ENCODE results near the gene BAMBI.

BAMBI gene

DNA sequence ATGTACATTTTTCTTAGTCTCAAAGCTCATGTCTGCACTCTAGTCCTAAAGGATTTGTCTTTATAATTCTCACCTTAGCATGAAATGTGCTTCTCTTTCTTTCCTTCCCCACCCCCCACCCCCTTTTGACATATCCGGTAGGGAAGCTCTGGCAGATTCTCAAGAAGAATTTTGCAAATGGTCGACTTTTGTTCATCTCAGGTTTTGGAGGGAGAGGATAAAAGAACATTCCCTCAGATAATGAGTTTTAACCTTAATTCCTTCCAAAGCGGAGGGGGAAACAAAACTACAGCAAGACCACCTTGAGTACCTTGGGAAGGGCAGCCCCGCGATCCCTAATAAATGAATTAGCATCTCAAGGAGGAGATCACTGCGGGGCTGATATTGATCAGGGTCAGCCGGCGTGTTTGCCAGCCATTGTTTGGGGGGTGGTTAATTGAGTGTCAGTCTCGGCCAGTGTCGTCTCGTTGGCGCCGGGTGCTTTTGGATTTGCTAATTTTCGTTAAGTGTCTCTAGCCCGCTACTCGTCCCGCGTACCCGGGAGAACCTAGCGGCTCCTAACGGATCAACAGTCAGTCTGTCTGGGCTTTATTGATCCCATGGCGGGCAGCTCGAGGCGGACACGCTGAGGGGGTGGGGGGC, 874 bp upstream of the BAMBI start:
- DNase-seq = no peak

- no peak for DNase-seq
Measured at GRCh38 chr10:28677888-28678686, 766 bp downstream of the BAMBI start.

DNA sequence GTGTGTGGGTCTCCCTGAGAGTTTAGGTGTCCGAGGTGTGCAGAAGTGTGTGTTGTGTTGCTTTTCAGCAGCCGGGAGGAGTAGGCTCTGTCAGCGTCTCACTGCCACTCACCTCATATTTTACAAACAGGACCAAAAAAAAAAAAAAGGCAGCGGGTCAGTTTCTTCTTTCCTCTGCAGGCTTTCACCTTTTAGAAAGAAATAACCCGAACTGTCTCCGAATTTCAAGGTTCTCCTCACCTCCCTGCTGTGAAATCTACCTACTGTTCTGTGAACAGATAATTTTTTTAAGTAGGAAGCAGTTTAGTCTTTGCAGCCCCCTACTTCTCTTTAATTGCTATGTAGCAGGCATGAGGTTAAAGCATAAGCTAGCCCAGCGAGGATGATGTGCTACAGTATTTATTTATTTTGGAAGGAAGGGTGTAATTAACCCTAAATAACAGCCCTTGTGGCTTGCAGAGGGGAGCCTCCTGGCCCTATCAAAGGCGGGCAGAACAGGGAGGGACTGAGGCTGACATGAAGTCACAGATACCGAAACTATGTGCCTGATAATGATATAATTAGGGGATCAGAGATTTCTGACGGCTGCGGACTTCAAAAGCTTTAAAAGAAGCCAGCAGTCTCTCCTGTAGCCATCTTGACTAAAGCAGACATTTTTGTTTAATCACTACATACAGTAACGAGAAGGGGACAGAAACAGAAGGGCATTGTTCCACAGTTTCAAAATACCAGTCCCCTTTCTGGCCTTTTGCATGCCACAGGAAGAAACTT, 1.6 kb downstream of the BAMBI start:
- DNase-seq = no peak

DNA sequence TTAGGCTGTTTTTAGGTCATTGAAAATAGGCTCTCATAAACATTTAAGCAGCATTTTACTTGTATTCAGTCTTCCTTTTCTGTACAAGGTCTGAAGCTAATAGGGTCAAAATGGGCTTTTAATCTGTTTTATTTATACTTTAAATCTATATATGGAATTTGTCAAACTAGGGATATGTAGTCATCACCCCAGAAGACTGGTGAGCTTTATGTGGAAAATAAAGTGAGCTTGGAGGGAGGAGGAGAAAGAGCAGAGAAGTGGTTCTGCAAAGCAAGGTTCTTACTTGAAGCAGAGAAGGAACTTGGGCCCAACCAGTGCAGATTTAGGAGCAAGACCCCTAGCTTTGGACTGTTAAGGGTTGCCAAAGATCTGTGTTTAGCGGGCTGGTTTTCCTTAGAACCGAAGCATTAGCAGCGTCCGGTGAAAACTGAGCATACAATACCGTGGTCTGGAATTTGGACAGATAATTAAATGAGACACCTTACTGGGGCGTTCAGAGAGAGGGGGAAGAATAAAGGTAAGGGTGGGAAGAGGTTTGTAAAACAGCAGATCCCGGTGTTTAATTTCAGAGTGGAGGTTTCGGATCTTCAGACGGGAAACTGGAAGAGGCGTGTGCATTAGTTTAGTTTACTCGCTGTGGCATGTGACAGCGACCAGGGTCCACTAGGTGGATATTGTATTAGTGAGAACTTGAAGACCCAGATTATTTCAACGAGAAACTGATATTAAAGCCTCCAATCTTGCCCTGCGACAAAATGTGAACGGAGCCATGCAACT, 2.4 kb downstream of the BAMBI start:
- DNase-seq = no peak

- no peak for DNase-seq
Measured at GRCh38 chr10:28680358-28680752, 3.0 kb downstream of the BAMBI start.

- no peak for DNase-seq
Measured at GRCh38 chr10:28681291-28681763, 4.0 kb downstream of the BAMBI start.

DNA sequence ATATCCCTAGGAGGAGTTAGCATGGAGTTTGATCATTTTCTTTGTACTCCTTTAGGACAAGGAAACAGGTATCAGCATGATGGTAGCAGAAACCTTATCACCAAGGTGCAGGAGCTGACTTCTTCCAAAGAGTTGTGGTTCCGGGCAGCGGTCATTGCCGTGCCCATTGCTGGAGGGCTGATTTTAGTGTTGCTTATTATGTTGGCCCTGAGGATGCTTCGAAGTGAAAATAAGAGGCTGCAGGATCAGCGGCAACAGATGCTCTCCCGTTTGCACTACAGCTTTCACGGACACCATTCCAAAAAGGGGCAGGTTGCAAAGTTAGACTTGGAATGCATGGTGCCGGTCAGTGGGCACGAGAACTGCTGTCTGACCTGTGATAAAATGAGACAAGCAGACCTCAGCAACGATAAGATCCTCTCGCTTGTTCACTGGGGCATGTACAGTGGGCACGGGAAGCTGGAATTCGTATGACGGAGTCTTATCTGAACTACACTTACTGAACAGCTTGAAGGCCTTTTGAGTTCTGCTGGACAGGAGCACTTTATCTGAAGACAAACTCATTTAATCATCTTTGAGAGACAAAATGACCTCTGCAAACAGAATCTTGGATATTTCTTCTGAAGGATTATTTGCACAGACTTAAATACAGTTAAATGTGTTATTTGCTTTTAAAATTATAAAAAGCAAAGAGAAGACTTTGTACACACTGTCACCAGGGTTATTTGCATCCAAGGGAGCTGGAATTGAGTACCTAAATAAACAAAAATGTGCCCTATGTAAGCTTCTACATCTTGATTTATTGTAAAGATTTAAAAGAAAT, 4.8 kb downstream of the BAMBI start:
- DNase-seq = no peak

DNA sequence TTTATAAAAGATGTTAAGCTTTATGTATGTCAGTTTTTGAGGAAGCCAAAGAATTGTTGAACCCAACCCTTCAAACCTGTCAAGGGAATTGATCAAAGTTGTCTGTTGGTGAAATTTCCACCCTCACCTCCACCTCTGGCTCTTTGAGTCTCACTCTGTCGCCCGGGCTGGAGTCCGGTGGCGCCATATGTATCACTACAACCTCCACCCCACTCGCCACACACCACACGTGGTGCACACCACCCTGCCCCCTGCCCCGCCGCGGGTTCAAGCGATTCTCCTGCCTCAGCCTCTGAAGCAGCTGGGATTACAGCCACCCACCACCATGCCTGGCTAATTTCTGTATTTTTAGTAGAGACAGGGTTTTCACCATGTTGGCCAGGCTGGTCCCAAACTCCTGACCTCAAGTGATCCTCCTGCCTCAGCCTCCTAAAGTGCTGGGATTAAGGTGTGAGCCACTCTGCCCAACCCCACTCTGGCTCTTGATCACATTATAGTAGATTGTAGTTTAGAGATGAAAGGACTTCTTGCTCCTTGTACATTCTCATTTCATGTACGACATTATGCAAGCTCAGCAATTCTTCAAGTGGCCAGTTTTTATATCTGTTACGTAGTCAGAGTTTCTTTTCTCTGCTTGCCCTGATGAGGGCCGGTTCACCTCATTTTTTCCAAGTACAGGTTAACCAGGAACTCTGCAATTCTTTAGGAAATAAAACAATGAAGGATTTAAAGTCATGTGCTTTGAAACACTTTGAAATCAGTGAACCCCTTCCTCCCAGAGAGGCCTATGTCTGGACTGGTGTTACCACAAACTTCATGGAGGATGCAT, 7.0 kb downstream of the BAMBI start:
- no peak for DNase-seq

DNA sequence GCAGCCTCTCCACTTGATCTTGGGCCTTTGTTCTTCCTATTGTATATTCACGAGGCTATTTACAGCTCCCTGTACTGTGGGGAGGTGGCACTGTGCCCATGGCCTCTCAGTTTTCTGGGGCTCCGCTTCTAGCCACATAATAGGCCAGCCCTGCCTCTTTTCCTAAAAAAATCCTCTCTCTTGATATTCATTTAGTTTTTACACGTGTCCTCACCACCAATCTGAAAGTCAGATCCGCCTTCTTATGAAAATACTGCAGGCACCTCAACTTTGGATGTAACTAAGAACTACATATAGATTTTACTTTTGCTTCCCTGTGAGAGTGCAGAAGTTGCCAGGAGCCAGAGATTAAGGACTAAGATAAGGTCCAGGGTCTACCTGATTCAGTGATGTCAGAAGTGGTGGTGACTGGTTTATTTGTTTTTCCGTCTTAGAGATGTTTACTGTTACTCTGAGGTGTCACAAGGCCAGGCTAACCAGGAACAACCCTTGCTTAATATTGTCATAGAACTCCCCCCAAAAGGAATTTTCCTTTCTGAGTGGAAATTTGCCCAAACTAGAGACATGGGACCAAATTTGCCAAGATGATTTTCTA, 7.8 kb downstream of the BAMBI start:
- no peak for DNase-seq

GRCh38 chr10:28685717-28686116, 8.4 kb downstream of the BAMBI start:
- no peak for DNase-seq

GRCh38 chr10:28686835-28687682, 9.7 kb downstream of the BAMBI start:
- DNase-seq = no peak

DNA sequence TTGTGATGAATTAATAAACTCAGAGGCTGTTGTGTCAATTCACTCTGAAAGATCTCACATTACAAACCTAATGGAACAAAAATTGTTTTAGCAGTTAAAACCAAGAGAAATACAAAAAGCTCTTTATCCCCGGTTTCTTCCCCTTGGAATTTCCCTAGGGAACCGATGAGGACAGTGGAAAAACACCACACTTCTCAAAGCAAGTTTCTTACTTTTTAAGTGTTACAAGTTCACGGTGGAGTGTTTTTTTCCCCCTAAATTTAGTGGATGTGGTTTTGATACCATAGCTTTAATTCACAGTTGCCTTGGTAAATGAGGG, 10.3 kb downstream of the BAMBI start:
- no peak for DNase-seq

GRCh38 chr10:28690545-28690944, 13.2 kb downstream of the BAMBI start:
- DNase-seq = no peak

DNA sequence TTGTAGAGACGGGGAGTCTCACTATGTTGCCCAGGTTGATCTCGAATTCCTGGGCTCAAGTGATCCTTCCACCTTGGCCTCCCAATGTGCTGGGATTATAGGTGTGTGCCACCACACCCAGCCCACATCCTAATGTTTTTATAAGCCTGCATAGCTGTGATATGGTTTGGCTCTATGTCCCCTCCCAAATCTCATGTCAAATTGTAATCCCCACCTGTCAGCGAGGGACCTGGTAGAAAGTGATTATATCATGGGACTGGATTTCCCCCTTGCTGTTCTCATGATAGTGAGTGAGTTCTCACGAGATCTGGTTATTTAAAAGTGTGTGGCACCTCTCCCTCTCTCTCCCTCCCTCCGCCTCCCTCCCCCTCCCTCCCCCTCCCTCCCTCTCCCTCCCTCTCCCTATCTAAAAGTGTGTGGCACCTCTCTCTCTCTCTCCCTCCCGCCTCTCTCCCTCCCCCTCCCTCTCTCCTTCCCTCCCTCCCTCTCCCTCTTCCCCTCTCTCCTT, 13.9 kb downstream of the BAMBI start:
- no peak for DNase-seq

GRCh38 chr10:28692050-28692449, 14.7 kb downstream of the BAMBI start:
- DNase-seq = no peak

- DNase-seq = no peak
Measured at GRCh38 chr10:28694530-28694929, 17.2 kb downstream of the BAMBI start.

- no peak for DNase-seq
Measured at GRCh38 chr10:28698075-28698474, 20.8 kb downstream of the BAMBI start.

DNA sequence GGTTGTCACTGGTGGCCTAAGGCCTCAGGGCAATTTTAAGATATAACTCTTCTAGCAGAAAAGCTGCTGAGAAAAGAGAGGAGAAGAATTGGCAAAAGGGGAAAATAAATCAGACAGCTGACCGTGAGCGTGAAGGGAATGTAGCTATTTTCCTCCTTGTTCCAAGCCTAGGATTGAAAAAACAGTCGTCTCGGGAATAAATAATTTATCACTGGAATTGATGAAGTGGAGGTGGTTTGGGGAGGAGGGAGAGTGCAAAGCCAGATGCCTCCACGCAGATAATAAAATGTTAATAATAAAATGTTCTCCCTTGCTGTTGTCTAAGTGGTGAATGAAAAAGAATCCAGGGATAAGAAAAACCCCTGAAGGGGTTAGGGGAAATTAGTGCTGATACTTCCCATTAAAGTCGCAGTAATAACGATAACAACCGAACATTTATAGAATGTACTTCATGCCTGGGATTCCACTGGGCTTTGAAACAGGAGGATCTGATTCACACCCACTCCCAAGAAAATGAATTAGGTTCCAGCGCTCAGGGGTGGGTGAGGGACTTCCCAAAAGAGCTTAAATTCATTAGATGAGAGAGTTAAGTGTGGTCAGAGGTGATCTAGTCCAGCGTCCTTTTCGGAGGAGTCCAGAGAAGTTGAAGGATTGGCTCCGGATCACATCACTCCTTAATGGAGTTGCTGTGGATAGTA, 27.3 kb downstream of the BAMBI start:
- DNase-seq = no peak

- no peak for DNase-seq
Measured at GRCh38 chr10:28705472-28705871, 28.2 kb downstream of the BAMBI start.

Data from KG1 (cell line).